SK-N-SH (cell line): ENCODE data around the gene ESYT1. TPM values are rescaled to one million over a fixed set of nuclear protein-coding genes. Genes with fewer than 3 reads are reported as not detected.

Source experiments
- CTCF ChIA-PET: fragments of 300-600, 350-600 bp; formaldehyde crosslinking; extraction: SDS; loops from one replicate; lab custom pipeline; 2021; lab: Yijun Ruan, JAX
- POLR2A ChIA-PET: fragments of 350-600 bp; sonication (Branson Sonifier 250); formaldehyde crosslinking; extraction: SDS; loops from one replicate; lab custom pipeline; 2020; ENCODE audit warnings: antibody characterized with exemption, inconsistent platforms; lab: Yijun Ruan, JAX
- DNase-seq: peaks from one replicate; pipeline ENCODE4 v3.0.0; 2012
- H2AFZ ChIP-seq: fragments of 200-600 bp; sonication (generic); 2 replicates; pipeline ENCODE4 v1.8.1; 2016; ENCODE audit warnings: antibody characterized with exemption, mild to moderate bottlenecking, low read depth
- H3F3A ChIP-seq: fragments of 200-600 bp; sonication (generic); replicated peaks from 2 replicates; pipeline ENCODE3; 2016; ENCODE audit warnings: antibody characterized with exemption, mild to moderate bottlenecking; ENCODE audit not compliant: insufficient read depth
- H3K27ac ChIP-seq, 2 experiments: fragments of 200-500 bp in 1 of 2; fragments of 200-600 bp in 1 of 2; sonication (Bioruptor generic) in 1 of 2; sonication (generic), shearing (Covaris generic) in 1 of 2; 2 replicates each; pipeline versions ENCODE4 v1.5.1 to v1.6.1; 2014 to 2016; ENCODE audit warnings: low read depth in 2 of 2, inconsistent platforms in 1 of 2, low read length in 1 of 2, mild to moderate bottlenecking in 1 of 2, mixed read lengths in 1 of 2
- H3K27me3 ChIP-seq: fragments of 200-600 bp; sonication (generic), shearing (Covaris generic); 2 replicates; pipeline ENCODE4 v1.6.1; 2016; ENCODE audit warnings: mixed run types; ENCODE audit not compliant: insufficient read depth
- H3K36me3 ChIP-seq, 2 experiments: fragments of 200-500 bp in 1 of 2; fragments of 200-600 bp in 1 of 2; sonication (Bioruptor generic) in 1 of 2; sonication (generic) in 1 of 2; replicated peaks in 1 of 2; 2 replicates each; pipeline versions ENCODE3 to v1.5.1; 2014 to 2016; ENCODE audit warnings: low read length in 1 of 2, mild to moderate bottlenecking in 1 of 2; ENCODE audit not compliant: insufficient read depth in 2 of 2, control insufficient read depth in 1 of 2
- H3K4me1 ChIP-seq, 2 experiments: fragments of 200-500 bp in 1 of 2; fragments of 200-600 bp in 1 of 2; sonication (Bioruptor generic) in 1 of 2; sonication (generic), shearing (Covaris generic) in 1 of 2; 2 replicates each; pipeline versions ENCODE4 v1.5.1 to v1.6.1; 2014 to 2016; ENCODE audit warnings: low read depth in 1 of 2, low read length in 1 of 2, mixed run types in 1 of 2; ENCODE audit not compliant: insufficient read depth in 2 of 2, control insufficient read depth in 1 of 2
- H3K4me2 ChIP-seq: fragments of 200-600 bp; sonication (generic), shearing (Covaris generic); 2 replicates; pipeline ENCODE4 v1.6.1; 2017; ENCODE audit warnings: mixed run types
- H3K4me3 ChIP-seq, 2 experiments: fragments of 200-500 bp in 1 of 2; fragments of 200-600 bp in 1 of 2; sonication (Bioruptor generic) in 1 of 2; sonication (generic), shearing (Covaris generic) in 1 of 2; 2 replicates each; pipeline versions ENCODE4 v1.5.1 to v1.8.1; 2014 to 2016; ENCODE audit warnings: low read depth in 2 of 2, inconsistent platforms in 1 of 2, low read length in 1 of 2, mild to moderate bottlenecking in 1 of 2, mixed read lengths in 1 of 2, moderate library complexity in 1 of 2
- H3K79me2 ChIP-seq: fragments of 200-600 bp; sonication (generic); 2 replicates; pipeline ENCODE4 v1.8.1; 2017; ENCODE audit warnings: mild to moderate bottlenecking; ENCODE audit not compliant: insufficient read depth
- H3K9ac ChIP-seq: fragments of 200-600 bp; sonication (generic); 2 replicates; pipeline ENCODE4 v1.6.1; 2017; ENCODE audit warnings: mixed run types
- H3K9me2 ChIP-seq: fragments of 200-600 bp; sonication (generic); 2 replicates; pipeline ENCODE4 v1.6.1; 2017; ENCODE audit warnings: mixed run types
- H3K9me3 ChIP-seq: fragments of 200-600 bp; sonication (generic); 2 replicates; pipeline ENCODE4 v1.6.1; 2017; ENCODE audit warnings: mixed run types, mild to moderate bottlenecking, moderate library complexity
- H4K20me1 ChIP-seq: fragments of 200-600 bp; sonication (generic); 2 replicates; pipeline ENCODE4 v1.6.1; 2017; ENCODE audit warnings: mild to moderate bottlenecking, mixed run types; ENCODE audit not compliant: insufficient read depth
- ELF1 ChIP-seq: IDR thresholded peaks from 2 replicates; pipeline ENCODE4 v1.4.0; 2012
- EZH2phosphoT487 ChIP-seq: fragments of 200-600 bp; sonication (generic); IDR thresholded peaks from 2 replicates; pipeline ENCODE4 v1.6.1; 2017; ENCODE audit warnings: low read depth, mixed run types, mild to moderate bottlenecking, antibody characterized with exemption, moderate library complexity, borderline replicate concordance
- GABPA ChIP-seq: IDR thresholded peaks from 2 replicates; pipeline ENCODE4 v1.4.0; 2012; ENCODE audit warnings: low read depth, mild to moderate bottlenecking
- GATA2 ChIP-seq: sonication (generic); formaldehyde crosslinking; IDR thresholded peaks from 2 replicates; pipeline ENCODE4 v1.5.0; 2020; ENCODE audit warnings: mild to moderate bottlenecking, missing genetic modification reagents
- JUND ChIP-seq: IDR thresholded peaks from 2 replicates; pipeline ENCODE4 v1.4.0; 2012
- MXI1 ChIP-seq: IDR thresholded peaks from 2 replicates; pipeline ENCODE4 v1.6.1; 2012; ENCODE audit warnings: mild to moderate bottlenecking, low read depth, low read length, improper control_type of control experiment
- NFIC ChIP-seq: IDR thresholded peaks from 2 replicates; pipeline ENCODE4 v1.4.0; 2012; ENCODE audit warnings: borderline replicate concordance
- NRF1 ChIP-seq: IDR thresholded peaks from 2 replicates; pipeline ENCODE4 v1.6.1; 2012; ENCODE audit warnings: low read depth, mild to moderate bottlenecking, low read length
- POLR2AphosphoS5 ChIP-seq: IDR thresholded peaks from 2 replicates; pipeline ENCODE4 v1.6.1; 2012; ENCODE audit warnings: low read depth, low read length
- RFX5 ChIP-seq: IDR thresholded peaks from 2 replicates; pipeline ENCODE4 v1.6.1; 2012; ENCODE audit warnings: mild to moderate bottlenecking, improper control_type of control experiment, low read length
- RXRA ChIP-seq: IDR thresholded peaks from 2 replicates; pipeline ENCODE4 v1.4.0; 2012; ENCODE audit warnings: low read depth, mild to moderate bottlenecking, borderline replicate concordance
- SIN3A ChIP-seq: IDR thresholded peaks from 2 replicates; pipeline ENCODE4 v1.6.1; 2012; ENCODE audit warnings: low read depth, mild to moderate bottlenecking, low read length, moderate library complexity, borderline replicate concordance
- TAF1 ChIP-seq: IDR thresholded peaks from 2 replicates; pipeline ENCODE4 v1.6.1; 2012; ENCODE audit warnings: low read depth, mild to moderate bottlenecking, low read length, moderate library complexity, borderline replicate concordance
- WGBS: methylation state at CpG from one replicate; pipeline ENCODE4 v1.1.6; 2017; ENCODE audit warnings: low lambda C conversion rate; 5-methylcytosine and 5-hydroxymethylcytosine counted together
- polyA plus RNA-seq, 3 experiments: library from polyadenylated mRNA; depleted of rRNA; stranded (reverse); fragments of >200 nt; gene quantifications; 2 replicates each; pipeline ENCODE4 v1.2.3, GENCODE V29; 2012
- TF ChIP-seq, protein P1 (sequence below): fragments of 150-350 bp; IDR thresholded peaks from 2 replicates; pipeline ENCODE4 v1.6.1; 2016; ENCODE audit warnings: mild to moderate bottlenecking, low read depth, low read length
- TF ChIP-seq, protein P2 (sequence below): IDR thresholded peaks from 2 replicates; pipeline ENCODE4; 2012
- TF ChIP-seq, protein P3 (sequence below): IDR thresholded peaks from 2 replicates; pipeline ENCODE4 v1.4.0; 2012; ENCODE audit warnings: low read depth, borderline replicate concordance
- TF ChIP-seq, protein P4 (sequence below): IDR thresholded peaks from 2 replicates; pipeline ENCODE4 v1.4.0; 2012; ENCODE audit warnings: low read depth
- TF ChIP-seq, protein P5 (sequence below): fragments of 150-350 bp; IDR thresholded peaks from 2 replicates; pipeline ENCODE4 v1.6.1; 2017; ENCODE audit warnings: antibody characterized with exemption, low read length, low read depth, borderline replicate concordance
- TF ChIP-seq, protein P6 (sequence below): fragments of 200-600 bp; sonication (generic); IDR thresholded peaks from 2 replicates; pipeline ENCODE4 v1.6.1; 2017; ENCODE audit warnings: antibody characterized with exemption, mild to moderate bottlenecking, moderate library complexity

ESYT1 gene
- polyA plus RNA-seq, 1 of the 3 experiments (the other 2 are of a cell fraction) = 132 TPM

DNA sequence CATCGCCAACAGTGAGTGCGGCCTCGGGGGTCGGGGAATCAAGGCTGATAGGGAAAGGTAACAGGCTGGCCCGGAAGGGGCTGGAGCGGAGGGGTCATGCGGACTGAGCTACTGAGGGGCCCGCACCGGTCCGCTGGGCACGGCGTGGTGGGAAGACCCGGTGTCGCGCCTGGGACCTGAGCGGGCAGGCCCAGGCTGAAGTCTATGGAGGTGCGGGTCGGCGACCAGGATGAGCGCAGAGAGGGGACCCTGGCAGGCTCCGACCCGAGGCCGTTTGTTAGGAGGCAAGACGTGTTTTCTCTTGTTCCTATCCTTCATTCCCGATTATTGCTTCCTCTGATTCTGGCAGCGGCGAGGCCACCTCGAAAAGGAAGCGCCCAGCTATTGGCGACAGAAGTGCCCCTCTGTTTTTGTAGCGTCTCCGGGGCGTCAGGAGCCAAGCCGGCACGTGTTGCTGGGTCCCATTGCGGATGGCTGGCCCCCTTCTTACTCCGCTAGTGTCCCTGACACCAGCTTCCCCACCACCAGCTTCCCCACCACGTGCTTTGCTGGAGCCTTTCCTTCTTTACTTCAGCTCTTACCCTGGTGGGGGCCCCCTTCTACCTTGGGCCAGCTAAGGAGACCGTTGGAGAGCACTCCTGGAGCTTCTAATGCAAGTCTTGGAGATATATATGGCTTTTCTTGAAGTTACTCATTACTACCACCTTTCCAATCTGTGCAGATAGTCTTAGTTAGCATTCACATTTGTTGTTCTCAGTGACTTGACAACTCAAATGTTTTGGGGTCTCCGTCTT, 23.1 kb upstream of the ESYT1 start:
- CTCF ChIA-PET = interaction anchor here (0.7 to 1.9 kb wide), 9 partner anchors 11 to 162 kb away, joined by 3 to 7 read pairs (median 5); partner anchors contain the start of genes ANKRD52, COQ10A, SMARCC2 and SUOX

DNA sequence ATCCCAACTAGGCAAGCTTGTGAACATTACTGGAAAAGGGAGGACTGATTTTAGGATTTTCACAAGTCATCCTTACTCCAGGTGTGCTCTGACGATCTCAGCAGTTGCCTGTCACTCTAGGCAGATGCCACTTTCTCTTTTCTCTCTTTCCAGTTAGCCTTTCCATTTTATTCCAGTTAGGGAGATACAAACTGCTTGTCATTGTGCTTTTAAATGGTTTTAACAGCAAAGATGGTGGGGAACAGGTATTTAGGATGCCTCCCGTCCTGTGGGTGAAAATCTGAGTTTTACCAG, 22.5 kb upstream of the ESYT1 start:
- 20% methylated on average over 2 of the region's 2 CpGs for WGBS
- ChIA-PET POLR2A (interaction anchor here (0.8 to 3.0 kb wide), 6 partner anchors 11 to 117 kb away, joined by 4 to 33 read pairs (median 14); partner anchors contain the start of genes ERBB3, ESYT1, RPL41 and ZC3H10), CTCF (interaction anchor here (1.3 to 1.9 kb wide), 4 partner anchors 12 to 153 kb away, joined by 4 to 7 read pairs (median 6); partner anchors contain the start of genes ANKRD52, SMARCC2 and ZC3H10)
- Histone ChIP-seq H4K20me1 (0 out of 2 replicates have a peak, but pooled peaks cover 3% of the 10 kb centered on the region), H3K9me3 (no peaks in the 10 kb centered on the region), H3F3A (peaks cover 14% of the 10 kb centered on the region), H3K27ac (no peak overlapping the region), H3K9me2 (no peaks in the 10 kb centered on the region), H3K79me2 (peaks cover 42% of the 10 kb centered on the region), H3K4me1 (peaks cover 5 to 19% of the 10 kb centered on the region in 2 experiments; a peak in 3 of 4 replicates), H3K36me3 (peaks cover 33 to 41% of the 10 kb centered on the region in 2 experiments), H3K4me2 (peak overlapping the region; percentile 84), H2AFZ (no peak overlapping the region), H3K9ac (peak overlapping the region; percentile 96), H3K27me3 (no peaks in the 10 kb centered on the region), H3K4me3 (peak overlapping the region; percentile 89 to 90)
- DNase-seq = no peak
- TF ChIP-seq, protein P1, sequence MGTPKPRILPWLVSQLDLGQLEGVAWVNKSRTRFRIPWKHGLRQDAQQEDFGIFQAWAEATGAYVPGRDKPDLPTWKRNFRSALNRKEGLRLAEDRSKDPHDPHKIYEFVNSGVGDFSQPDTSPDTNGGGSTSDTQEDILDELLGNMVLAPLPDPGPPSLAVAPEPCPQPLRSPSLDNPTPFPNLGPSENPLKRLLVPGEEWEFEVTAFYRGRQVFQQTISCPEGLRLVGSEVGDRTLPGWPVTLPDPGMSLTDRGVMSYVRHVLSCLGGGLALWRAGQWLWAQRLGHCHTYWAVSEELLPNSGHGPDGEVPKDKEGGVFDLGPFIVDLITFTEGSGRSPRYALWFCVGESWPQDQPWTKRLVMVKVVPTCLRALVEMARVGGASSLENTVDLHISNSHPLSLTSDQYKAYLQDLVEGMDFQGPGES = no peak
- TF ChIP-seq GABPA = no peak
- TF ChIP-seq, protein P2, sequence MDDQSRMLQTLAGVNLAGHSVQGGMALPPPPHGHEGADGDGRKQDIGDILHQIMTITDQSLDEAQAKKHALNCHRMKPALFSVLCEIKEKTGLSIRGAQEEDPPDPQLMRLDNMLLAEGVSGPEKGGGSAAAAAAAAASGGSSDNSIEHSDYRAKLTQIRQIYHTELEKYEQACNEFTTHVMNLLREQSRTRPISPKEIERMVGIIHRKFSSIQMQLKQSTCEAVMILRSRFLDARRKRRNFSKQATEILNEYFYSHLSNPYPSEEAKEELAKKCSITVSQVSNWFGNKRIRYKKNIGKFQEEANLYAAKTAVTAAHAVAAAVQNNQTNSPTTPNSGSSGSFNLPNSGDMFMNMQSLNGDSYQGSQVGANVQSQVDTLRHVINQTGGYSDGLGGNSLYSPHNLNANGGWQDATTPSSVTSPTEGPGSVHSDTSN = no peak
- no peak for TF ChIP-seq JUND
- no peak for TF ChIP-seq GATA2 (CRISPR knock-in tag)
- no peak for TF ChIP-seq EZH2phosphoT487
- TF ChIP-seq, protein P3, sequence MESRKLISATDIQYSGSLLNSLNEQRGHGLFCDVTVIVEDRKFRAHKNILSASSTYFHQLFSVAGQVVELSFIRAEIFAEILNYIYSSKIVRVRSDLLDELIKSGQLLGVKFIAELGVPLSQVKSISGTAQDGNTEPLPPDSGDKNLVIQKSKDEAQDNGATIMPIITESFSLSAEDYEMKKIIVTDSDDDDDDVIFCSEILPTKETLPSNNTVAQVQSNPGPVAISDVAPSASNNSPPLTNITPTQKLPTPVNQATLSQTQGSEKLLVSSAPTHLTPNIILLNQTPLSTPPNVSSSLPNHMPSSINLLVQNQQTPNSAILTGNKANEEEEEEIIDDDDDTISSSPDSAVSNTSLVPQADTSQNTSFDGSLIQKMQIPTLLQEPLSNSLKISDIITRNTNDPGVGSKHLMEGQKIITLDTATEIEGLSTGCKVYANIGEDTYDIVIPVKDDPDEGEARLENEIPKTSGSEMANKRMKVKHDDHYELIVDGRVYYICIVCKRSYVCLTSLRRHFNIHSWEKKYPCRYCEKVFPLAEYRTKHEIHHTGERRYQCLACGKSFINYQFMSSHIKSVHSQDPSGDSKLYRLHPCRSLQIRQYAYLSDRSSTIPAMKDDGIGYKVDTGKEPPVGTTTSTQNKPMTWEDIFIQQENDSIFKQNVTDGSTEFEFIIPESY = no peak
- TF ChIP-seq NFIC = no peak
- TF ChIP-seq POLR2AphosphoS5 = no peak

More for the DNA sequence above, 23.1 kb upstream of the ESYT1 start:
- TF ChIP-seq, protein P4, sequence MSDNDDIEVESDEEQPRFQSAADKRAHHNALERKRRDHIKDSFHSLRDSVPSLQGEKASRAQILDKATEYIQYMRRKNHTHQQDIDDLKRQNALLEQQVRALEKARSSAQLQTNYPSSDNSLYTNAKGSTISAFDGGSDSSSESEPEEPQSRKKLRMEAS = peak; percentile 67
- TF ChIP-seq RXRA (no peak), MXI1 (peak; percentile 88), NRF1 (no peak), ELF1 (no peak), SIN3A (no peak), TAF1 (0 out of 2 replicates have a peak, but pooled peaks have one; percentile 4), NFIC (no peak), GABPA (no peak), RFX5 (no peak)
- TF ChIP-seq, protein P5, sequence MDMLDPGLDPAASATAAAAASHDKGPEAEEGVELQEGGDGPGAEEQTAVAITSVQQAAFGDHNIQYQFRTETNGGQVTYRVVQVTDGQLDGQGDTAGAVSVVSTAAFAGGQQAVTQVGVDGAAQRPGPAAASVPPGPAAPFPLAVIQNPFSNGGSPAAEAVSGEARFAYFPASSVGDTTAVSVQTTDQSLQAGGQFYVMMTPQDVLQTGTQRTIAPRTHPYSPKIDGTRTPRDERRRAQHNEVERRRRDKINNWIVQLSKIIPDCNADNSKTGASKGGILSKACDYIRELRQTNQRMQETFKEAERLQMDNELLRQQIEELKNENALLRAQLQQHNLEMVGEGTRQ = no peak
- TF ChIP-seq, protein P6, sequence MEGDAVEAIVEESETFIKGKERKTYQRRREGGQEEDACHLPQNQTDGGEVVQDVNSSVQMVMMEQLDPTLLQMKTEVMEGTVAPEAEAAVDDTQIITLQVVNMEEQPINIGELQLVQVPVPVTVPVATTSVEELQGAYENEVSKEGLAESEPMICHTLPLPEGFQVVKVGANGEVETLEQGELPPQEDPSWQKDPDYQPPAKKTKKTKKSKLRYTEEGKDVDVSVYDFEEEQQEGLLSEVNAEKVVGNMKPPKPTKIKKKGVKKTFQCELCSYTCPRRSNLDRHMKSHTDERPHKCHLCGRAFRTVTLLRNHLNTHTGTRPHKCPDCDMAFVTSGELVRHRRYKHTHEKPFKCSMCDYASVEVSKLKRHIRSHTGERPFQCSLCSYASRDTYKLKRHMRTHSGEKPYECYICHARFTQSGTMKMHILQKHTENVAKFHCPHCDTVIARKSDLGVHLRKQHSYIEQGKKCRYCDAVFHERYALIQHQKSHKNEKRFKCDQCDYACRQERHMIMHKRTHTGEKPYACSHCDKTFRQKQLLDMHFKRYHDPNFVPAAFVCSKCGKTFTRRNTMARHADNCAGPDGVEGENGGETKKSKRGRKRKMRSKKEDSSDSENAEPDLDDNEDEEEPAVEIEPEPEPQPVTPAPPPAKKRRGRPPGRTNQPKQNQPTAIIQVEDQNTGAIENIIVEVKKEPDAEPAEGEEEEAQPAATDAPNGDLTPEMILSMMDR = 0 out of 2 replicates have a peak, but pooled peaks have one; percentile 7
- Histone ChIP-seq H3K9ac (peak overlapping the region; percentile 96), H3K9me3 (no peaks in the 10 kb centered on the region), H3K36me3 (peaks cover 28 to 35% of the 10 kb centered on the region in 2 experiments), H3K79me2 (peaks cover 42% of the 10 kb centered on the region), H3K4me3 (peak overlapping the region; percentile 89 to 90), H3K4me1 (peaks cover 5 to 19% of the 10 kb centered on the region in 2 experiments; a peak in 3 of 4 replicates), H4K20me1 (0 out of 2 replicates have a peak, but pooled peaks cover 3% of the 10 kb centered on the region), H3K27ac (peak overlapping the region; percentile 76 to 89), H3K9me2 (no peaks in the 10 kb centered on the region), H3F3A (peaks cover 14% of the 10 kb centered on the region), H3K27me3 (no peaks in the 10 kb centered on the region), H2AFZ (peak overlapping the region; percentile 83; the same call in 1 of the 2 replicates), H3K4me2 (peak overlapping the region; percentile 84)
- POLR2A ChIA-PET = interaction anchor here (0.6 to 3.0 kb wide), 15 partner anchors 11 to 375 kb away, joined by 3 to 33 read pairs (median 4); partner anchors contain the start of genes DNAJC14, ERBB3, ESYT1 and IKZF4
- DNase-seq = peak; percentile 57
- 1% methylated on average over 37 of the region's 40 CpGs for WGBS
